ENCODE measurements around the gene FOXL2NB.
"Not testable (repeated sequence)": the region's sequence is repeated elsewhere in the genome, so short reads cannot be mapped to it uniquely, and the experiment has no call there.

The FOXL2NB gene

GRCh38 chr3:138915503-138916498 is 31.2 kb upstream of the FOXL2NB start:
- peak overlapping the region; percentile 80 for H3K4me3 Mint-ChIP-seq
- peak overlapping the region; percentile 76 for H3K27ac Mint-ChIP-seq

GRCh38 chr3:138916824-138917223 is 30.2 kb upstream of the FOXL2NB start:
- Mint-ChIP-seq H3K9me3 (no peaks in the 10 kb centered on the region), H3K27me3 (peaks cover 36% of the 10 kb centered on the region), H3K4me3 (no peak overlapping the region), H3K36me3 (no peaks in the 10 kb centered on the region), H3K27ac (no peak overlapping the region), H3K4me1 (peaks cover 7% of the 10 kb centered on the region)
- CTCF ChIA-PET: interaction anchor here (0.6 to 6.6 kb wide), 26 partner anchors 8 to 714 kb away, joined by 3 to 170 read pairs (median 7); partner anchors contain the start of gene CEP70
- no peak for DNase-seq

More at GRCh38 chr3:138915503-138916498, 31.2 kb upstream of the FOXL2NB start:
- peaks cover 36% of the 10 kb centered on the region for H3K27me3 Mint-ChIP-seq
- no peaks in the 10 kb centered on the region for H3K9me3 Mint-ChIP-seq
- H3K4me1 Mint-ChIP-seq: peaks cover 7% of the 10 kb centered on the region
- peak; percentile 85 for DNase-seq
- CTCF ChIA-PET: interaction anchor here (0.6 to 6.6 kb wide), 67 partner anchors 9 to 849 kb away, joined by 3 to 170 read pairs (median 4); partner anchors contain the start of genes CEP70, ESYT3 and PIK3CB
- H3K36me3 Mint-ChIP-seq: no peaks in the 10 kb centered on the region

- Mint-ChIP-seq H3K27me3 (peaks cover 28% of the 10 kb centered on the region), H3K4me3 (no peak overlapping the region), H3K36me3 (no peaks in the 10 kb centered on the region), H3K9me3 (no peaks in the 10 kb centered on the region), H3K4me1 (peaks cover 7% of the 10 kb centered on the region), H3K27ac (no peak overlapping the region)
- CTCF ChIA-PET: interaction anchor here (0.9 to 5.6 kb wide), 7 partner anchors 38 to 502 kb away, joined by 3 to 170 read pairs (median 7); partner anchors contain the start of gene CEP70
- DNase-seq: no peak
Observed at GRCh38 chr3:138919325-138919724, 27.7 kb upstream of the FOXL2NB start.

- peaks cover 39% of the 10 kb centered on the region for H3K27me3 Mint-ChIP-seq
- DNase-seq: no peak
- H3K27ac Mint-ChIP-seq: no peak overlapping the region
- H3K4me3 Mint-ChIP-seq: no peak overlapping the region
- H3K4me1 Mint-ChIP-seq: no peaks in the 10 kb centered on the region
- H3K9me3 Mint-ChIP-seq: no peaks in the 10 kb centered on the region
- CTCF ChIA-PET: interaction anchor here (0.7 to 6.9 kb wide), 10 partner anchors 13 to 504 kb away, joined by 3 to 70 read pairs (median 6); partner anchors contain the start of genes CEP70 and ESYT3
- H3K36me3 Mint-ChIP-seq: no peaks in the 10 kb centered on the region
Observed at GRCh38 chr3:138921316-138922292, 25.4 kb upstream of the FOXL2NB start.

- H3K4me1 Mint-ChIP-seq, H3K9me3 Mint-ChIP-seq, H3K36me3 Mint-ChIP-seq, H3K4me3 Mint-ChIP-seq, H3K27ac Mint-ChIP-seq, DNase-seq: not testable (repeated sequence)
- peaks cover 37% of the 10 kb centered on the region for H3K27me3 Mint-ChIP-seq
- CTCF ChIA-PET: interaction anchor here (1.0 to 6.9 kb wide), 20 partner anchors 12 to 741 kb away, joined by 3 to 70 read pairs (median 6); partner anchors contain the start of genes CEP70 and ESYT3
Observed at GRCh38 chr3:138922400-138922799, 24.6 kb upstream of the FOXL2NB start.

GRCh38 chr3:138923531-138923994 is 23.5 kb upstream of the FOXL2NB start:
- no peak overlapping the region for H3K27ac Mint-ChIP-seq
- DNase-seq: peak; percentile 89
- no peaks in the 10 kb centered on the region for H3K9me3 Mint-ChIP-seq
- no peaks in the 10 kb centered on the region for H3K4me1 Mint-ChIP-seq
- no peak overlapping the region for H3K4me3 Mint-ChIP-seq
- no peaks in the 10 kb centered on the region for H3K36me3 Mint-ChIP-seq
- CTCF ChIA-PET: interaction anchor here (0.7 to 6.9 kb wide), 41 partner anchors 8 to 742 kb away, joined by 3 to 70 read pairs (median 5); partner anchors contain the start of genes CEP70 and ESYT3
- peaks cover 29% of the 10 kb centered on the region for H3K27me3 Mint-ChIP-seq

GRCh38 chr3:138928727-138929372 is 18.2 kb upstream of the FOXL2NB start:
- Mint-ChIP-seq H3K36me3 (no peaks in the 10 kb centered on the region), H3K27ac (no peak overlapping the region), H3K9me3 (no peaks in the 10 kb centered on the region), H3K4me3 (no peak overlapping the region), H3K27me3 (peaks cover 53% of the 10 kb centered on the region), H3K4me1 (no peaks in the 10 kb centered on the region)
- no peak for DNase-seq
- CTCF ChIA-PET: no interaction called here

GRCh38 chr3:138933068-138933668 is 13.8 kb upstream of the FOXL2NB start:
- H3K27ac Mint-ChIP-seq: no peak overlapping the region
- no peak overlapping the region for H3K4me3 Mint-ChIP-seq
- CTCF ChIA-PET: interaction anchor here (1.6 to 6.7 kb wide), 4 partner anchors 9 to 395 kb away, joined by 5 to 70 read pairs (median 7); no protein-coding TSS in a partner anchor
- H3K36me3 Mint-ChIP-seq: no peaks in the 10 kb centered on the region
- H3K27me3 Mint-ChIP-seq: peaks cover 74% of the 10 kb centered on the region
- H3K4me1 Mint-ChIP-seq: peaks cover 21% of the 10 kb centered on the region
- no peak for DNase-seq
- H3K9me3 Mint-ChIP-seq: no peaks in the 10 kb centered on the region

- Mint-ChIP-seq H3K9me3 (no peaks in the 10 kb centered on the region), H3K36me3 (no peaks in the 10 kb centered on the region), H3K27me3 (peaks cover 83% of the 10 kb centered on the region), H3K4me3 (no peak overlapping the region), H3K4me1 (peaks cover 29% of the 10 kb centered on the region), H3K27ac (no peak overlapping the region)
- CTCF ChIA-PET: interaction anchor here (0.7 to 6.7 kb wide), 5 partner anchors 10 to 394 kb away, joined by 3 to 70 read pairs (median 6); no protein-coding TSS in a partner anchor
- no peak for DNase-seq
Observed at GRCh38 chr3:138933981-138934691, 12.9 kb upstream of the FOXL2NB start.

- peaks cover 30% of the 10 kb centered on the region for H3K4me1 Mint-ChIP-seq
- H3K27me3 Mint-ChIP-seq: peaks cover 91% of the 10 kb centered on the region
- CTCF ChIA-PET: interaction anchor here (0.7 to 6.7 kb wide), 19 partner anchors 9 to 395 kb away, joined by 3 to 70 read pairs (median 5); partner anchors contain the start of genes CEP70, FOXL2, FOXL2NB and PIK3CB
- no peak overlapping the region for H3K27ac Mint-ChIP-seq
- H3K9me3 Mint-ChIP-seq: no peaks in the 10 kb centered on the region
- H3K36me3 Mint-ChIP-seq: no peaks in the 10 kb centered on the region
- H3K4me3 Mint-ChIP-seq: peak overlapping the region; percentile 54
- DNase-seq: no peak
Observed at GRCh38 chr3:138935505-138935862, 11.5 kb upstream of the FOXL2NB start.

GRCh38 chr3:138935863-138936740 is 10.9 kb upstream of the FOXL2NB start:
- CTCF ChIA-PET: interaction anchor here (0.6 to 6.7 kb wide), 22 partner anchors 8 to 589 kb away, joined by 3 to 70 read pairs (median 4); partner anchors contain the start of genes CEP70, FOXL2, FOXL2NB and PIK3CB
- peak; percentile 73 for DNase-seq
- Mint-ChIP-seq H3K36me3 (no peaks in the 10 kb centered on the region), H3K4me1 (peaks cover 30% of the 10 kb centered on the region), H3K9me3 (no peaks in the 10 kb centered on the region), H3K27ac (peak overlapping the region; percentile 64), H3K27me3 (peaks cover 93% of the 10 kb centered on the region), H3K4me3 (peak overlapping the region; percentile 54)
